Testis (tissue), 3 donors: ENCODE data around the gene ARHGDIG. TPM values are rescaled to one million over a fixed set of nuclear protein-coding genes. Genes with fewer than 3 reads are reported as not detected.
"Not testable (repeated sequence)": the region's sequence is repeated elsewhere in the genome, so short reads cannot be mapped to it uniquely, and the experiment has no call there.

Source experiments
- DNase-seq: peaks from one replicate; pipeline ENCODE4 v3.0.0-alpha.2; 2019
- H3K27ac ChIP-seq, 2 donors: fragments of 200-600 bp; sonication (generic); one replicate each; pipeline ENCODE4 v1.5.1; 2019
- H3K27me3 ChIP-seq: fragments of 200-600 bp; sonication (generic); one replicate; pipeline ENCODE4 v1.5.1; 2019
- H3K36me3 ChIP-seq: fragments of 200-600 bp; sonication (generic); one replicate; pipeline ENCODE4 v1.5.1; 2017; ENCODE audit warnings: low read depth; ENCODE audit errors: missing control alignments
- H3K4me1 ChIP-seq: fragments of 200-600 bp; sonication (generic); one replicate; pipeline ENCODE4 v1.5.1; 2019
- H3K4me3 ChIP-seq, 2 donors: fragments of 200-600 bp; sonication (generic); one replicate each; pipeline ENCODE4 v1.5.1; 2017 to 2019
- H3K9me3 ChIP-seq: fragments of 200-600 bp; sonication (generic); one replicate; pipeline ENCODE4 v1.5.1; 2017
- CTCF ChIP-seq, 3 experiments: fragments of 450-650 bp in 2 of 3; fragments of 200-600 bp in 1 of 3; sonication (generic) in 1 of 3; IDR thresholded peaks; one replicate each; pipeline ENCODE4 v1.5.1; 2016 to 2019; ENCODE audit warnings: antibody characterized with exemption in 3 of 3, mild to moderate bottlenecking in 2 of 3, moderate library complexity in 1 of 3
- POLR2A ChIP-seq: fragments of 450-650 bp; IDR thresholded peaks from one replicate; pipeline ENCODE4 v1.6.1; 2017; ENCODE audit warnings: antibody characterized with exemption, mild to moderate bottlenecking, moderate library complexity
- WGBS, 2 donors: methylation state at CpG; one replicate each; pipeline ENCODE4 v1.1.5; 2018; 5-methylcytosine and 5-hydroxymethylcytosine counted together
- intact Hi-C: fragments of 100-400 bp; cut with DNase I; formaldehyde crosslinking; loops from one replicate; pipeline ENCODE4 v1.15.1; 2023; ENCODE audit warnings: low total_unique reads
- polyA plus RNA-seq: library from polyadenylated mRNA; stranded (reverse); fragments of 350-450 nt; fragmentation: Illumina TruSeq; extraction: RNeasy Lipid Tissue Mini Kit (QIAGEN cat#74804); gene quantifications from one replicate; pipeline ENCODE4 v1.2.3, GENCODE V29; 2014; ENCODE audit warnings: low read depth, low replicate concordance; ENCODE audit not compliant: insufficient read depth
- total RNA-seq, 2 donors: library from RNA; depleted of rRNA; stranded (reverse); fragments of >200 nt; gene quantifications; one replicate each; pipeline ENCODE4 v1.2.3, GENCODE V29; 2016

Gene ARHGDIG
- total and polyA plus RNA-seq, 3 donors from 2014 or later, result 2.9 to 7.7 (median 6.6) TPM

DNA sequence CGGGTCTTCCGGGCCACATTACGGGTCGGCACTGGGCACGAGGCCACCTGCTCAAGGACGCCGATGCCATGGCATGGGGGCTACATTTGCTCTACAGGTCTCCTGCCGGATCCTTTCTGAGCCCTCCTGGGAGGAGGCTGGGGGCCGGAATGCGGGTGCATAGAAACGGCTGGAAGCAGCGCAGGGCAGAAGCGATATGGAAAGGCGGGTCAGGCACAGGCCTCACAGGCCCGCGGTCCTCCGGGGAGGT, 43.7 kb downstream of the ARHGDIG start:
- intact Hi-C loops, result no loop called here

DNA sequence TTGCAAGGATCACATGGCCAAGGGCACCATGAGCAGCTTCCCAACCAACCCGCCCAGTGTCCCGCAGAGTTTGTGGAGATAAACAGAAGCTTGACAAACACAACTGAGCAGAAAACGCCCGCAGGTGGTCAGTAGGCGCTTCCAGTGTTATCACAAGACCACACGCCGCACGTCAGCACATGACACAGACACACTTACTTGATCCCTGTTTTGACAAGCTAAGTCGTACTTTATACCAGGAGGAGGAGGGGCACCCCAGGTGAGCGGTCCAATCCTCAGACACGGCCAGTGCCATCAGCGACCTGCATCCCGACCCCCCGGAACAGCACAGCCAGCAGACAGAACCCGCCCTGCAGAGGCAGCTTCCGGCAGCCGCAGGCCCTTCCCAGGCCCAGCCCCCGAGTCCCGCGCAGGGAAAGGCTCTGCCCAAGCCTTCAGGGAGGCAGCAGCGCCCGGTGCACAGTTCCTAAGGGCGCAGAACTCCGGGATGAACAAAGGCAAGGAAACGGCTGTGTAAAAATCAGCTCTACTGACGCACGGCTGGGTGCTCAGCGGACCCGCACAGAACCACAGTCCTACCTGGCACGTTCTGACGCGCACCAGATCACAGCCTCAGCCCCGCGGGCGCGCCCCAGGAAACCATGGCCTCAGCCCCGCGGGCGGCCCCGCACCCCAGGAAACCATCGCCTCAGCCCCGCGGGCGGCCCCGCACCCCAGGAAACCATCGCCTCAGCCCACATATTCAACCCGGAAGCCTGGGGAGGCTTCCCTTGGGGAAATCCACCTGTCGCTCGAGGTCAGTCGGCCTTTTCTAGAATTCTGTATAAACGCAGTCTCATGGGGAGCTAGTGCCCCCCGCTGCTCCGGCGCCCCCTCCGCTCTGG, 44.3 kb downstream of the ARHGDIG start:
- no peak for DNase-seq
- H3K4me3 ChIP-seq, result no peak overlapping the region
- TF ChIP-seq POLR2A (no peak), CTCF (IDR thresholded peaks at IDR 0.05) (no peak)
- no peak overlapping the region for H3K27ac ChIP-seq
- H3K36me3 ChIP-seq, result no peaks in the 10 kb centered on the region
- H3K27me3 ChIP-seq, result no peaks in the 10 kb centered on the region
- 72 to 75% methylated on average over 27 to 55 of the region's 55 CpGs for WGBS, 2 donors
- H3K4me1 ChIP-seq, result no peaks in the 10 kb centered on the region
- no peaks in the 10 kb centered on the region for H3K9me3 ChIP-seq
- intact Hi-C loops, result no loop called here

More for the DNA sequence above, 43.7 kb downstream of the ARHGDIG start:
- H3K27me3 ChIP-seq, result no peaks in the 10 kb centered on the region
- H3K4me1 ChIP-seq, result no peaks in the 10 kb centered on the region
- no peaks in the 10 kb centered on the region for H3K36me3 ChIP-seq
- 88% methylated on average over 17 of the region's 17 CpGs for WGBS, 2 donors
- no peak for DNase-seq
- H3K9me3 ChIP-seq, result no peaks in the 10 kb centered on the region
- TF ChIP-seq CTCF (IDR thresholded peaks at IDR 0.05) (no peak), POLR2A (no peak)
- H3K27ac ChIP-seq, result no peak overlapping the region
- no peak overlapping the region for H3K4me3 ChIP-seq

DNA sequence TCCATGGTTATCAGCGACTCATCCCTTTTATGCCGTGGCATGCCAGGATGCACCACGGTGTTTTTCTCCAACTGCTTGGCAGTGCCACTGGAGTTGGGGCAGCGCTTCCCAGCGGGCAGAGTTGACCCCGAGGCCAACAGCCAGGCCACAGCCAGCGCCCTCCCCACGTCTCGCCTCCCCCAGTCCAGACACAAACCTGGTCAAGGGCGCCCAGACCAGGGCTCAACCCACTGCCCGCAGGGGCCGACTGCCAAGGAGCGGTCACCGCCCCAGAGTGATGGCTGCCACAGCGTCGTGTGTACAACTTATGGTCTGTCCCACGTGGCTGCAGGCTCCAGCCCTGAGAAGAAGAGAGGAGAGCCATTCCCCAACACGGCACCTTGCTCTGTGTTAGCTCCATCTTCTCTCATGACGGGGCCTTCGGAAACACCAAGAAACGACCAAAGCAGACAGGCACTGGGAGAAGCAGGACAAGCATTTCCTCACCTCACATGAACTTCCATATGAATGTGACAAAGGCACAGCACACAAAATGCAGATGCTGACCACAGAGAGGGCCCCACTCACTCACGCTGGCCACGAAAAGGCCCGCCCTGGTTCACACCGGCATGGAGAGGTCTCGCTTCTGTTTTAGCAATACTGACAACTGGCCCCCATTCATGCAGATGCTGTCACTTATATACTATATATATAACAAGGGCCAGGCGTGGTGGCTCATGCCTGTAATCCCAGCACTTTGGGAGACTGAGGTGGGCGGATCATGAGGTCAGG, 45.2 kb downstream of the ARHGDIG start:
- no peak for DNase-seq
- Histone ChIP-seq H3K27ac (no peak overlapping the region), H3K4me3 (no peak overlapping the region), H3K9me3 (no peaks in the 10 kb centered on the region), H3K4me1 (peaks cover under 1% of the 10 kb centered on the region), H3K36me3 (no peaks in the 10 kb centered on the region), H3K27me3 (no peaks in the 10 kb centered on the region)
- intact Hi-C loops, result no loop called here
- 87 to 92% methylated on average over 18 to 28 of the region's 28 CpGs for WGBS, 2 donors
- TF ChIP-seq POLR2A, result no peak
- TF ChIP-seq CTCF (IDR thresholded peaks at IDR 0.05), result no peak

GRCh38 chr16:330741-331140, 50.4 kb downstream of the ARHGDIG start:
- WGBS, 2 donors, result 68 to 78% methylated on average over 2 of the region's 2 CpGs
- no peak for DNase-seq
- Histone ChIP-seq H3K27ac (no peak overlapping the region), H3K36me3 (no peaks in the 10 kb centered on the region), H3K4me3 (no peak overlapping the region), H3K27me3 (no peaks in the 10 kb centered on the region), H3K9me3 (no peaks in the 10 kb centered on the region), H3K4me1 (peaks cover 5% of the 10 kb centered on the region)
- no peak for TF ChIP-seq CTCF (IDR thresholded peaks at IDR 0.05)
- TF ChIP-seq POLR2A, result no peak
- intact Hi-C loops, result no loop called here

DNA sequence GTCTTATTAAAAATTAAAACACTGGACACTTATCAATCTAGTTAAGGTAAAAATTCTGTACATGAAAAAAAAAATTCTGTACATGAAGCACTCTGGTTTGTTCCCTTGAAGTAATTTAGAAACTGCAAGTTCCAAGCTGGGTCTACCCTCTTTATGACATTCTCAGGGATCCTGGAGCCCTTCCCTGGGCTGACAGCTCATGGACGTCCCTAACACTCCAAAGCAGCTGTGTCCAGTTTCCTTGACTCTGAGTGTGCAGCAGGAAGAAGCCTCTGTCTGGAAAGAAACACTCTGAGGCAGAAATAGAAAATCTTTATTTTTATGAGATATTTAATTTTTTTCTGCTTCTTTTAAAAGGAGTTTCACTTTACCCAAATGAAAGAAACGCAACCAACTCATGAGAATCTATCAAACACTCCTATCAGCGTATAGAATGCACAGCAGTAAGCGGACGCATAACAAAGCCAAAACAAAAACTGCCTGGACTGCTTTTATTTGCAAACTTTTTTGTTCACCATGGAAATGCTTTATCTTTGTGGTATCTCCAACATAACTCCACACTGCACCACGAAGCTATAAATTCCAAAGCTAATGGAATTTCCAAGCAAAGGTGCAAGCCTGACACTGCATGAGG, 50.9 kb downstream of the ARHGDIG start:
- H3K4me1 ChIP-seq, H3K9me3 ChIP-seq, DNase-seq, H3K4me3 ChIP-seq, H3K27ac ChIP-seq, H3K27me3 ChIP-seq, intact Hi-C loops, H3K36me3 ChIP-seq: not testable (repeated sequence)
- 44 to 49% methylated on average over 6 of the region's 6 CpGs for WGBS, 2 donors
